GM19328 (cell line): Measurements from ENCODE around the gene RAB44.

Experiments
- ATAC-seq: cut with Tn5 transposase; IDR thresholded peaks from one replicate; pipeline ENCODE4 v1.9.1; 2021; ENCODE audit warnings: mild to moderate bottlenecking, moderate library complexity; ENCODE audit not compliant: unreplicated experiment

RAB44 gene

DNA sequence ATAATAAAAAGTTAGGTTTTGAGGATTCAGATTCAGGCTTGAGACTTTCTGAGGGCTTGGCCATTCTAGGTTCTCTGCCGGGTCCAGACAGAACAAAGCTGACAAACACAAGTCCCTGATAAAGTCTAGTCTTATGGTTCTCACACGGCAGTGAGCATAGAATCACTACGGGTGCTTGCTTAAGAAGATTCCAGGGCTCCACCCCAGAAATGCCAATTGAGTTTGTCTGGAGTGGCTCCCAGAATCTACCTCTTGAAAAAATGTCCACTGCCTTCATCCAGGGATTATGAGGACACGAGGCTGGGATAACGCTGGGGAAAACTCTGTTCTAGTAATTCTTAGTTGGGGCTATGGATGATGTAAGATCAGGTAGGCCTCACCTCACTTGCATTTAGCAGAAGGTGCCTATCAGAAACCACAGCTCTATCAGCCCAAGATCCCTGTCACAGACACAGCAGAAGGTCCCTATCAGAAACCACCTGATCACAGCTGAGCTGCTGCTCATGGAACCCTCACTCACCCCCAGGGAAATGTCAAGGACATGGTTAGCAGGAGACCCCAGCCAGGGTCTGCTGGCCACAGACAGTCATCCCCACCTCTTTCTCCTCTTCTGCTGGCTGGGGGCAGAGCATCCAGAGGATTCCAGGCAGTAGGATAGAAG lies 52.3 kb downstream of the RAB44 start:
- ATAC-seq, result no peak

DNA sequence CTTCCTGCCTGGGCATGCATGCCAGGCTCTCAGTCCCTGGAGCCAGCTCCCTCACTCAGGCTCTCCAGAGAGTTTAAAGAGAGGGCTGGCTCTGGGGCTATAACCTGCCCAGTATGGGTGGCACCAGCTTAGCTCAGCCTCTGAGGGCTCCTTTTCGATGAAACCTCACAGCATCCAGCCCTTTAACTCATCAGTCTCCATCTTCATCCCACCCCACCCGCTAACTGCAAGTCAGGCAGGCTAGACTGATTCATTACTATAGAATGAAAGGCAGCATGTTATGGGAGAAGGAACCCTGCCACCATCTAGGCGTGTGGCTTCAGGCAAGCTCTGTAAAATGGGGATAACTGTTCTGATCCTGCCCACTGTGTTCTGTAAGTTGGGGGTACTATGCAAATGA lies 53.5 kb downstream of the RAB44 start:
- ATAC-seq, result no peak

- ATAC-seq, result no peak
Measured at GRCh38 chr6:36751833-36752186, 54.2 kb downstream of the RAB44 start.

- ATAC-seq, result no peak
Measured at GRCh38 chr6:36752187-36752885, 54.7 kb downstream of the RAB44 start.

DNA sequence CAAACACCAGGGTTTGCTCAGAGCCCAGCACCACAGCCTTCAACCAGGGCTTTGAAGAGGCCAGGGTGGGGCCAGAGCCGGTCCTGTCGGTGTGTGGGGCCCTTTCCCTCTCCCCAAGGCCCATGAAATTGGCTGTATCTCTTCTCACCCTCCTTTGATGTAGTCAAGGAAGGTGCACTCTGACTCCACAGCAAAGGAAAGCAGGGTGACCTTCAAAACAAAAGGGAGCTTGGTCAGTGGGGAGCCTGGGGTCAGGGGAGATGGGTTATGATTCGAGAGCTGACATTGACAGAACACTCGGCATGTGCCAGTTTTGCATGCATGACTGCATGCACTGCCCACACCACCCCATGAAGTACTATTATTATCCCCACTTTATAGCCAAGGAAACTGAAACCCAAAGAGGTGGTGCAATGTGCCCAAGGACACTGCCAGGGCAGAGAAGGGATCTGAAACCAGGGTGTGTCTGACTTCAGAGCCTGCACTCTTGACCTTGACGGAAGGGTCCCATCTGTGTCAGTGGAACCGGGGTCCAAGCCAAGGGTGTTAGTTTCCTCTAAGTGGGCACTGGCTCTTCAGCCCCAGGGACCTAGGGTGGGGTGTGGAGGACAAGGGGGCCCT lies 55.4 kb downstream of the RAB44 start:
- ATAC-seq, result no peak

DNA sequence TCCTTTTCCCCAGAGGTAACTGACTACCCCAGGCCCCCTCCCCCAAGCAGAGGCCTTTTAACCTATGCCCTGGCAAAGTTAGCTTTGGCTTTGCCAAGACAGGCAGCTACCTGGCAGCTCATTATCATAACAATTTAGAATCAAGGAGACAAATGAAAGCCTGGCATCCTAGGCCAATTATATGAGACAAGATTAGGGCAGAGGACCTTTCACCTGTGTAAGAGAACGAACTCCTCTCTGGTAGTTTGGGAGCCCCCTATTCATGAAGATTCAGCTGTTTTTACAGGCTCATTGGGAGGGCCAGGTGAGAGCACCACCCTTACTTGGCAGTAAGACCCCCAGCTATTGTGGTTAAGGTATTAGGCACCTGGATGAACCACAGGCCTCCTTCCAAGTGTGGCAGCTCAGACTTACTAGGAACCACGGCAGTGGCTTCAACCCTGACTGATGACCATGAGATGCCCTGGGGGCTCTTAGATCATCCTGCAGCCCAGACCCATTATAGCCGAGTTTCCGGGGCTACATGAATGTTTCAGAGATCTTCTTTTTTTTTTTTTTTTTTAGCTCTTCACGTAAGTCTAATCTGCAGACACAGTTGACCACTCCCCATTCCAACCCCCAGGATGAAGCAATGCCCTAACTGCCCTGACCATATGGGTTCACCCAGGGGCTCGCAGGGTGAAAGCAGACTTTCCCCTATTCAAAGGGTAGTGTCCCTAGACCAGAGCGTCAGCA lies 56.2 kb downstream of the RAB44 start:
- no peak for ATAC-seq

DNA sequence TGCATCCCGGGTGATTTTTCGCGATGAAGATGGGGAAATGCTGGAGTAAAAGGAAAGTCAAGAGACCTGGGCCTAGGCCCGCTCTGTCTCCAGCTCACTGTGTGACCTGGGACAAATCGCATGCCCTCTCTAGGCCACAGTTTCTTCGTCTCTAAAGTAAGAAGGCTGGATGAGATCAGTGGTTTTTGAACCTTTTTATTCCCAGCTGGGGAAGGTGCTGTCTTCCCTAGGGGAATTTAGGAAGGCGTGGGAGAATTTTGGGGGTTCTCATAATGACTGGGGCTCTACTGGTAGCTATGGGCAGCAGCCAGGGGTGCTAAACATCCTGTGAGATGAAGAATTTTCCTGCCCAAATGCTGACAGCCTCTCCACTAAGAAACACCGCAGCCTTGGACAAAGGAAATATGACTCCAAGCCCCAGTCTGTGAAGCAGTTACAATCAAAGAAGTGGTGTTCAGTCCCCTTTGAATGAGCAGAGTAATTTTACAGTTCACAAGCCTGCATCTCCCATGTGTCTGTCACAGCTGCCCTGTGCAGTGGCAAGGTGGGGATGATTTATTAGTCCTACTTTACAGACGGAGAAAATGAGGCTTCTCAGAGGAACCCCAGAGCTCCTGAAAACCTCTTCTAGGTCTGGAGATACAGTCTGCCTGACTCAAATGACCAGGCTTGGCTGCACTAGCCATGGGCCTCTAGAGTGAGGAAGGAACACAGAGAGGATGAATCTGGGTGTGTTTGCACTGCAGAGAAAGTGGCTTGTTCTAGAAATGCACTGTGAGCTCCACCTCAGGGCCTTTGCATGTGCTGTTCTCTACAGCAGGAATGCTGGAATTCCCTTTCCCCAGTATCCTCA lies 57.2 kb downstream of the RAB44 start:
- ATAC-seq, result no peak

DNA sequence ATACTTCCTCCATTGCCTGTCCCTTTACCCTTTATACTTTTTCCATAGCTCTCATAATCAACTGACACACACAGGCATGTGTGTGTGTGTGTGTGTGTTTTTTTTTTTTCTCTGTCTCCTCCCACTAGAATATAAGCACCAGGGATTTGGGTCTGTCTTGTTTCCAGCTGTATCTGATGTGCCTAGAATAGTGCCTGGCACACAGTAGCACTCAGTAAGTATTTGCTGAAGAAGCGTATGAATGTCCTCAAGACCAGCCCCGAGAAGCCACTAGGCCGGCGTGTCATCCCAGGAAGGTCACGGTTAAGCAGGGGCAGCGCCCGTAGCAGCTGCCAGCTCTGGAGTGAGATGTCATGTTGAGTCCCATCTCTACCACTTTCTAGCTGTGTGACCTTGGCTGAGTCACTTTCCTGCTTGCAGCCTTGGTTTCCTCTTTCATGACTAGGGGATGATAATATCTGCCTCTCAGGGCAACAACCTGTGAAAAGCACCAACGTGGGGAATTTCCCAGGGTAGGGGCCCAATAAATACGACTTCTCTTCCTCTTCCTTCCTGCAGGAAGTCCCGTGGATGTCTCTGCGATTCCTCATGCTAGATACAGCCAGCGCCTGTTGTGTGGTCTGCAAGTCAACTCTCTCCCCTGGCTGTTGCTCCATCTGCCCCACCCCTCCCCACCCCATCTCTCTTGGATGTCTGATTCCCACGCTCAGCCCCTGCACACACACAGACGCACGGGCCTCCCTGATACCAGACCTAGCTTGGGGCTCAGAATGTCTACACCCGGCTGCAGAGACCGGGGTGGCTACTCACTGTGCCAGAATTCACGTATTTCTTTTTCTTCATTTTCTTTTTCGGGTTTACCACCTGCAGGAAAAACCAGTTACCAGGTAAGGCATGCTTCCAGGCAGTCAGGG lies 58.1 kb downstream of the RAB44 start:
- ATAC-seq, result no peak

GRCh38 chr6:36756786-36757185 lies 59.2 kb downstream of the RAB44 start:
- no peak for ATAC-seq

- ATAC-seq, result peak; percentile 45
Measured at GRCh38 chr6:36757206-36757605, 59.6 kb downstream of the RAB44 start.

- ATAC-seq, result no peak
Measured at GRCh38 chr6:36757943-36758508, 60.4 kb downstream of the RAB44 start.

GRCh38 chr6:36758516-36759147 lies 61.0 kb downstream of the RAB44 start:
- ATAC-seq, result no peak

DNA sequence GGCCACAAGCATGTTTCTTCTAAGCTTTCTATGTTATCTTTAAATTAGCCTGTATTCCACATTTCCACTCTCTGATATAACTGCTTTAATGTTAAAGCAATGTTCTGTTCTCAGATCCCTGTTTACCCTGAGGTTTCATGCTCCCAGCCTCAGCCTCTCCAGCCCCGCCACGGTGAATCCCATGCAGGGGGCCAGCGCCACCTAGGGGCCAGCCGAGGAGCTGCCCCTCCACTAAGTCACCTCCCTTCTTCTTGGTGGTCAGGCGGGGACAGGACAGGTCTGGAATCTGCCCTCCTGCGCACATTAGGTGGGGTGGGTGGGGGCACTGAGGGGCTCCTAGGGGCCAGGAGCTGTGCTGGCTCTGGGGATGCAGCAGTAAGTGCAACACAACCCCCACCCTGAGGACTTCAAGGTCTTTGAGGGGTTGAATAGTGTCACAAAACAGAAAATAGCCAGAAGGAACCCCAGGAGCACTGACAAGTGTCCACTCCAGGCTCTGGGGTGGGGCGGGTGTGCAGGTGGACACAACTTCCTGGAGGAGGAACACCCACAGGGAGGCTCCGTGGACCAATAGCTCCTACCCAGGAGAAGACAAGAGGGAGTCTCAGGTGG lies 61.6 kb downstream of the RAB44 start:
- ATAC-seq, result no peak

DNA sequence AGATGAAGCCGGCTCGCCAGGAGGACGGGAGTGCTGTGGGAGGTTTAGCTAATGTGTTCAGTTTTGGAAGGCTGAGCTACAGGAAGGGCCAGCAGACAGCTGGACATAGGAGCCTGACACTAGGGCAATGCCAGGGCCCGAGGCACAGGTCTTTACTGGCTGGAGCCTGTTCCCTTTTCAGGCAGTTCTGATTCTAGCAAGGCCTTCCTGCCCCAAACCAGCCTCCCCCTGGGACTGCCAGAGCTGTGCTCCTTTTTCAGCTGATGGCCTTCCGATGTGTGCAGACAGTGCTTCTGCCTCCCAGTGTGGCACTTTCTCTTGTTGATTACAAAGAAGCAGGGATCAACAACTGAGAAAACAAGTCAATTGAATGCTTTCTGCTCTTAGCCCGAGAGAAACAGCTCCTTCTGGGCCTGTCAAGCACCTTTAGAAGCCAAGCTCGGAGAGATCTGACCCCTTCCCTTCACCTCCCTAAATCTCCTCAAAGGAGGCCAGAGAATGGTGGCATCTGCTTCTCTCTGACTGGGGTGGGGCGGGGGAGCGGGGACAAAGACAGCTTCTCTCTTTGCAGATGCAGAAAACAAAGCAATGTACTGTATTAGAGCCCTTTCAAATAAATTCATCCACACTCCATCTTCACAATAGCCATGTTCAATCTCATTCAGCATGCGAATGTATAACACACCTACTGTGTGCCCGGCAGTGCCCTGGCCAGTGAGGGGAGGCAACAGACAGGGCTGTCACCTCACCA lies 63.2 kb downstream of the RAB44 start:
- ATAC-seq, result no peak

- no peak for ATAC-seq
Measured at GRCh38 chr6:36762123-36762522, 64.5 kb downstream of the RAB44 start.

DNA sequence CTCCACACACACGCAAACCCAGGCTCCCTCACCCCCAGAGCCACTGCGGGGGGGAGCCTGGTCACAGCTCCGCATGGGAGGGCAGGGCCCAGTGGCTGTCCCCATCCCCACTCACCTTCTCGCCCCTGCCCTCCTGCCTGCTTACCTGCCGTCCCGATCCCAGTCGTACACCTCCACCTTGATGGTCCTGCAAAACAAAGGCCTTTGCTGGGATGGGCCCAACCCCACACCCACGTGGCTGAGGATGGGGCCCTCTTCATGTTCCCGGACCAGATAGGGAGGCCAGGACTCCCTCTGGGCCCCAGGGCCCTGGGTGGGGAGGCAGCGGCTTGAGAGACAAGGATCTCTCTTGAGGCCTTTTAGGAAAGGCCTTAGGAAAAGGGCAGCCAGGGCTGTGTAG lies 67.6 kb downstream of the RAB44 start:
- ATAC-seq, result no peak

DNA sequence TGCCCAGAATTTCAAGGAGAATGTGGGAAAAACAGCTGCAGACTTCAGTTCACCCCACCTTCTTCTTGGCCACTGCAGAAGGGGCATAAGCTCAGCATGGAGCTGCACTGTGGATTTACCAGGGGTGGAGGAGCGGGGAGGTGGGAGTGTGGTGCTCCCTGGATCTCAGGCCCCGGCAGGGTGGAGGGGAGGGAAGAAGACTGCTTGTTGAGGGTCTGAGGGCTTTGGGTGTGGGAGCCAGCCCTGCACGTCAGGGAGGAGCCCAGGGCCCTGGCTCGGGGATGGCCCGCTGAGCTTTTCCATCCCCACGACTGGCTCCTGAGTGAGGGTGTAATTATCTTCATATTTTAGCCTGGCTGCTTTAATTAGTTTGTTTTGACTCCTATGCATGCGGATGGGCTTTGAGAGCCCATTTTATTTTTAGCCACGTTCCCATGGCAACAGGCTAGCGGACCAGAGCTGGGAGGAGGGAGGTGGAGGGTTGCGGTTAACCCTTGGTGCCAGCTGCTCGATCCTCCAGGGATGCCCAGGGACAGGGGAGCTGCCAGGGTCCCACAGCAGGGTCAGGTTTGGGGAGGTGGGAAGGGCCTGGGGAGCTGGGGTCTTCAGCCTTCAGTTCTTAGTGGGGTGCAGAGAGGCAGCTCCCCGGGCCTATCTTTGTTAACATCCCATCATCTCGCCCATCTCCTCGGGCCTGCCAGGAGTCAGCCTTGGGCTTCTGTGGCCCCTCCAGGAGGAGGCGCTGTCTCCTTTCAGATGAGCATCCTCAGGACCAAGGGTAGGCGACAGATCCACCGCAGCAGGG lies 68.2 kb downstream of the RAB44 start:
- no peak for ATAC-seq
